SK-N-SH treated with all-trans-retinoic acid at 6 μM for 48 hours (cell line): ENCODE data around the gene DRAXIN.

Experiments
- ATAC-seq: fragments of 200-7000 bp; cut with Tn5 transposase; 3 replicates; pipeline ENCODE4 v1.9.1; 2020; ENCODE audit warnings: mild to moderate bottlenecking, moderate library complexity
- ARNTL ChIP-seq: fragments of 450-650 bp; formaldehyde crosslinking; IDR thresholded peaks from 2 replicates; pipeline ENCODE4 v1.5.0; 2020; ENCODE audit warnings: low read depth, mild to moderate bottlenecking, moderate library complexity, borderline replicate concordance
- BACH2 ChIP-seq: fragments of 250-450 bp; sonication (Bioruptor Pico); IDR thresholded peaks from 2 replicates; pipeline ENCODE4 v1.9.0; 2021; ENCODE audit warnings: mild to moderate bottlenecking, borderline replicate concordance
- ESRRG ChIP-seq: fragments of 250-450 bp; sonication (Bioruptor Pico); IDR thresholded peaks from 2 replicates; pipeline ENCODE4 v1.6.1; 2021; ENCODE audit warnings: mild to moderate bottlenecking
- GLIS3 ChIP-seq: fragments of 250-450 bp; sonication (Bioruptor Pico); IDR thresholded peaks from 2 replicates; pipeline ENCODE4 v1.5.0; 2020; ENCODE audit warnings: mild to moderate bottlenecking, moderate library complexity
- ISL1 ChIP-seq: fragments of 250-450 bp; sonication (Bioruptor Pico); IDR thresholded peaks from 2 replicates; pipeline ENCODE4 v2.1.2; 2022; ENCODE audit warnings: mild to moderate bottlenecking, moderate library complexity
- OSR1 ChIP-seq: fragments of 250-450 bp; sonication (Bioruptor Pico); IDR thresholded peaks from 2 replicates; pipeline ENCODE4 v1.8.0; 2022; ENCODE audit warnings: moderate library complexity, mild to moderate bottlenecking, inconsistent platforms
- PPARA ChIP-seq: fragments of 250-450 bp; sonication (Bioruptor Pico); IDR thresholded peaks from 2 replicates; pipeline ENCODE4 v1.5.0; 2020; ENCODE audit warnings: mild to moderate bottlenecking, borderline replicate concordance
- RARB ChIP-seq: fragments of 250-450 bp; sonication (Bioruptor Pico); IDR thresholded peaks from 2 replicates; pipeline ENCODE4 v1.8.0; 2021; ENCODE audit warnings: mild to moderate bottlenecking, moderate library complexity
- SNAI2 ChIP-seq: fragments of 250-450 bp; sonication (Bioruptor Pico); IDR thresholded peaks from 2 replicates; pipeline ENCODE4 v1.5.0; 2020; ENCODE audit warnings: mild to moderate bottlenecking, moderate library complexity
- TCF4 ChIP-seq: fragments of 250-450 bp; sonication (Bioruptor Pico); IDR thresholded peaks from 2 replicates; pipeline ENCODE4 v1.8.0; 2021; ENCODE audit warnings: mild to moderate bottlenecking, moderate library complexity, borderline replicate concordance
- TOX ChIP-seq: fragments of 250-450 bp; sonication (Bioruptor Pico); IDR thresholded peaks from 2 replicates; pipeline ENCODE4 v1.8.0; 2021; ENCODE audit warnings: mild to moderate bottlenecking, moderate library complexity, borderline replicate concordance
- ZC3H10 ChIP-seq: fragments of 250-450 bp; sonication (Bioruptor Pico); IDR thresholded peaks from 2 replicates; pipeline ENCODE4 v1.5.1; 2021; ENCODE audit warnings: mild to moderate bottlenecking, moderate library complexity
- ZNF70 ChIP-seq: fragments of 450-650 bp; formaldehyde crosslinking; IDR thresholded peaks from 2 replicates; pipeline ENCODE4 v1.5.0; 2020; ENCODE audit warnings: mild to moderate bottlenecking, moderate library complexity
- TF ChIP-seq, protein P1 (sequence below): fragments of 250-450 bp; sonication (Bioruptor Pico); IDR thresholded peaks from 2 replicates; pipeline ENCODE4 v1.8.0; 2021; ENCODE audit warnings: low read depth, mild to moderate bottlenecking, moderate library complexity, borderline replicate concordance
- TF ChIP-seq, protein P2 (sequence below): fragments of 250-450 bp; sonication (Bioruptor Pico); IDR thresholded peaks from 2 replicates; pipeline ENCODE4 v1.5.1; 2021; ENCODE audit warnings: mild to moderate bottlenecking, moderate library complexity
- TF ChIP-seq, protein P3 (sequence below): fragments of 250-450 bp; sonication (Bioruptor Pico); IDR thresholded peaks from 2 replicates; pipeline ENCODE4 v1.5.1; 2020; ENCODE audit warnings: low read depth, mild to moderate bottlenecking, moderate library complexity
- TF ChIP-seq, protein P4 (sequence below): fragments of 250-450 bp; sonication (Bioruptor Pico); IDR thresholded peaks from 2 replicates; pipeline ENCODE4 v1.8.0; 2020; ENCODE audit warnings: mild to moderate bottlenecking, moderate library complexity, borderline replicate concordance

DRAXIN gene

DNA sequence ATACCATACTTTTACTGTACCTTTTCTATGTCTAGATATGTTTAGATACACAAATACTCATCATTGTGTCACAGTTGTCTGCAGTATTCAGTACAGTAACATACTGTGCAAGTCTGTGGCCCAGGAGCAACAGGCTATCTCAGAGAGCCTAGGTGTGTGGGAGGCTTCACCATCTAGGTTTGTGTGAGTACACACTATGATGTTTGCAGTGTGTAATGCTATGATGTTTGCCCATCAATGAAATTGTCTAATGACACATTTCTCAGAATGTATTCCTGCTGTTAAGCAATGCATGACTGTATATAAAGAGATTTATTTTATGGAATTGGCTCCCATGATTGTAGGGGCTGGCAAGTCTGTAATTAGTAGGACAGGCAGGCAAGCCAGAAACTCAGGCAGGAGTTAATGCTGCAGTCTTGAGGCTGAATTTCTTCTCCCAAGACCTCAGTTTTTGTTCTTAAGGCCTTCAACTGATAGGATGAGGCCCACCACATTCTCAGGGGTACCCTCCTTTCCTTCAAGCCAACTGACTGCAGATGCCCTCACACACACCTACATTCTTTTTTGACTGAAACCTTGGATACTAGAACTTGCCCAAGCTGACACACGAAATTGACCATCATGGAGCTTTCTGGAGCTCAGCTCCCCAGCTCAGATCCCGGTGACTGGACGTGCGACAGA, 36.8 kb downstream of the DRAXIN start:
- no peak for ATAC-seq
- no peak for TF ChIP-seq ZNF70 (CRISPR knock-in tag)
- TF ChIP-seq ARNTL = no peak
- no peak for TF ChIP-seq PPARA (CRISPR knock-in tag)
- TF ChIP-seq TCF4 (CRISPR knock-in tag) = no peak
- TF ChIP-seq, protein P1, sequence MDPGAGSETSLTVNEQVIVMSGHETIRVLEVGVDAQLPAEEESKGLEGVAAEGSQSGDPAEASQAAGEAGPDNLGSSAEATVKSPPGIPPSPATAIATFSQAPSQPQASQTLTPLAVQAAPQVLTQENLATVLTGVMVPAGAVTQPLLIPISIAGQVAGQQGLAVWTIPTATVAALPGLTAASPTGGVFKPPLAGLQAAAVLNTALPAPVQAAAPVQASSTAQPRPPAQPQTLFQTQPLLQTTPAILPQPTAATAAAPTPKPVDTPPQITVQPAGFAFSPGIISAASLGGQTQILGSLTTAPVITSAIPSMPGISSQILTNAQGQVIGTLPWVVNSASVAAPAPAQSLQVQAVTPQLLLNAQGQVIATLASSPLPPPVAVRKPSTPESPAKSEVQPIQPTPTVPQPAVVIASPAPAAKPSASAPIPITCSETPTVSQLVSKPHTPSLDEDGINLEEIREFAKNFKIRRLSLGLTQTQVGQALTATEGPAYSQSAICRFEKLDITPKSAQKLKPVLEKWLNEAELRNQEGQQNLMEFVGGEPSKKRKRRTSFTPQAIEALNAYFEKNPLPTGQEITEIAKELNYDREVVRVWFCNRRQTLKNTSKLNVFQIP (CRISPR knock-in tag) = no peak
- TF ChIP-seq SNAI2 (CRISPR knock-in tag) = no peak
- TF ChIP-seq, protein P2, sequence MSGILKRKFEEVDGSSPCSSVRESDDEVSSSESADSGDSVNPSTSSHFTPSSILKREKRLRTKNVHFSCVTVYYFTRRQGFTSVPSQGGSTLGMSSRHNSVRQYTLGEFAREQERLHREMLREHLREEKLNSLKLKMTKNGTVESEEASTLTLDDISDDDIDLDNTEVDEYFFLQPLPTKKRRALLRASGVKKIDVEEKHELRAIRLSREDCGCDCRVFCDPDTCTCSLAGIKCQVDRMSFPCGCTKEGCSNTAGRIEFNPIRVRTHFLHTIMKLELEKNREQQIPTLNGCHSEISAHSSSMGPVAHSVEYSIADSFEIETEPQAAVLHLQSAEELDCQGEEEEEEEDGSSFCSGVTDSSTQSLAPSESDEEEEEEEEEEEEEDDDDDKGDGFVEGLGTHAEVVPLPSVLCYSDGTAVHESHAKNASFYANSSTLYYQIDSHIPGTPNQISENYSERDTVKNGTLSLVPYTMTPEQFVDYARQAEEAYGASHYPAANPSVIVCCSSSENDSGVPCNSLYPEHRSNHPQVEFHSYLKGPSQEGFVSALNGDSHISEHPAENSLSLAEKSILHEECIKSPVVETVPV (CRISPR knock-in tag) = no peak
- TF ChIP-seq ESRRG = no peak
- no peak for TF ChIP-seq OSR1 (CRISPR knock-in tag)
- TF ChIP-seq, protein P3, sequence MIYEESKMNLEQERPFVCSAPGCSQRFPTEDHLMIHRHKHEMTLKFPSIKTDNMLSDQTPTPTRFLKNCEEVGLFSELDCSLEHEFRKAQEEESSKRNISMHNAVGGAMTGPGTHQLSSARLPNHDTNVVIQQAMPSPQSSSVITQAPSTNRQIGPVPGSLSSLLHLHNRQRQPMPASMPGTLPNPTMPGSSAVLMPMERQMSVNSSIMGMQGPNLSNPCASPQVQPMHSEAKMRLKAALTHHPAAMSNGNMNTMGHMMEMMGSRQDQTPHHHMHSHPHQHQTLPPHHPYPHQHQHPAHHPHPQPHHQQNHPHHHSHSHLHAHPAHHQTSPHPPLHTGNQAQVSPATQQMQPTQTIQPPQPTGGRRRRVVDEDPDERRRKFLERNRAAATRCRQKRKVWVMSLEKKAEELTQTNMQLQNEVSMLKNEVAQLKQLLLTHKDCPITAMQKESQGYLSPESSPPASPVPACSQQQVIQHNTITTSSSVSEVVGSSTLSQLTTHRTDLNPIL (CRISPR knock-in tag) = no peak
- TF ChIP-seq, protein P4, sequence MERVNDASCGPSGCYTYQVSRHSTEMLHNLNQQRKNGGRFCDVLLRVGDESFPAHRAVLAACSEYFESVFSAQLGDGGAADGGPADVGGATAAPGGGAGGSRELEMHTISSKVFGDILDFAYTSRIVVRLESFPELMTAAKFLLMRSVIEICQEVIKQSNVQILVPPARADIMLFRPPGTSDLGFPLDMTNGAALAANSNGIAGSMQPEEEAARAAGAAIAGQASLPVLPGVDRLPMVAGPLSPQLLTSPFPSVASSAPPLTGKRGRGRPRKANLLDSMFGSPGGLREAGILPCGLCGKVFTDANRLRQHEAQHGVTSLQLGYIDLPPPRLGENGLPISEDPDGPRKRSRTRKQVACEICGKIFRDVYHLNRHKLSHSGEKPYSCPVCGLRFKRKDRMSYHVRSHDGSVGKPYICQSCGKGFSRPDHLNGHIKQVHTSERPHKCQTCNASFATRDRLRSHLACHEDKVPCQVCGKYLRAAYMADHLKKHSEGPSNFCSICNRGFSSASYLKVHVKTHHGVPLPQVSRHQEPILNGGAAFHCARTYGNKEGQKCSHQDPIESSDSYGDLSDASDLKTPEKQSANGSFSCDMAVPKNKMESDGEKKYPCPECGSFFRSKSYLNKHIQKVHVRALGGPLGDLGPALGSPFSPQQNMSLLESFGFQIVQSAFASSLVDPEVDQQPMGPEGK (CRISPR knock-in tag) = no peak
- no peak for TF ChIP-seq ISL1

DNA sequence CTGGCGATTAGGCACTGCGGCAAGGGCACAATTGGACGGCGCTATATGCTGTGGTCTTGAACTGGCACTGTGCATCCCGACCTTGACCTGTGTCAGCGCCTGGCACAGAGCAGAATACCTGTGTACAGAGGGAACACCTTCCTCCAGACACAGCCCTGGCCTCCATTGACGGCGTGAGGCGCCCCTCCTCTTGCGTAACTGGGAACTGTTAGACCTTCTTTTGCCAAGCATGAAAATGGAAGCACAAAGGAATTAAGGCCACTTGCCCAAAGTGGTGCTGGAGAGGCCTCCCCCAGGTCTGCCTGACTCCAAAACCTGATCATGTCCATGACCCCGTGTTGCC, 37.6 kb downstream of the DRAXIN start:
- ATAC-seq = no peak
- TF ChIP-seq SNAI2 (CRISPR knock-in tag) (no peak), ZNF70 (CRISPR knock-in tag) (no peak), GLIS3 (CRISPR knock-in tag) (no peak), ARNTL (no peak), PPARA (CRISPR knock-in tag) (no peak), TOX (CRISPR knock-in tag) (no peak), RARB (no peak), BACH2 (CRISPR knock-in tag) (no peak), TCF4 (CRISPR knock-in tag) (no peak), ZC3H10 (CRISPR knock-in tag) (no peak), ISL1 (no peak)
- TF ChIP-seq, protein P3 (CRISPR knock-in tag) = no peak
- TF ChIP-seq, protein P1 (CRISPR knock-in tag) = no peak
- TF ChIP-seq, protein P4 (CRISPR knock-in tag) = no peak
